Measurements from ENCODE around the gene PGPEP1. TPM values are rescaled to one million over a fixed set of nuclear protein-coding genes. Genes with fewer than 3 reads are reported as not detected.
"Not testable (repeated sequence)": the region's sequence is repeated elsewhere in the genome, so short reads cannot be mapped to it uniquely, and the experiment has no call there.

Gene PGPEP1
- total RNA-seq, 1 experiment from 2014 or later = 11.4 TPM

DNA sequence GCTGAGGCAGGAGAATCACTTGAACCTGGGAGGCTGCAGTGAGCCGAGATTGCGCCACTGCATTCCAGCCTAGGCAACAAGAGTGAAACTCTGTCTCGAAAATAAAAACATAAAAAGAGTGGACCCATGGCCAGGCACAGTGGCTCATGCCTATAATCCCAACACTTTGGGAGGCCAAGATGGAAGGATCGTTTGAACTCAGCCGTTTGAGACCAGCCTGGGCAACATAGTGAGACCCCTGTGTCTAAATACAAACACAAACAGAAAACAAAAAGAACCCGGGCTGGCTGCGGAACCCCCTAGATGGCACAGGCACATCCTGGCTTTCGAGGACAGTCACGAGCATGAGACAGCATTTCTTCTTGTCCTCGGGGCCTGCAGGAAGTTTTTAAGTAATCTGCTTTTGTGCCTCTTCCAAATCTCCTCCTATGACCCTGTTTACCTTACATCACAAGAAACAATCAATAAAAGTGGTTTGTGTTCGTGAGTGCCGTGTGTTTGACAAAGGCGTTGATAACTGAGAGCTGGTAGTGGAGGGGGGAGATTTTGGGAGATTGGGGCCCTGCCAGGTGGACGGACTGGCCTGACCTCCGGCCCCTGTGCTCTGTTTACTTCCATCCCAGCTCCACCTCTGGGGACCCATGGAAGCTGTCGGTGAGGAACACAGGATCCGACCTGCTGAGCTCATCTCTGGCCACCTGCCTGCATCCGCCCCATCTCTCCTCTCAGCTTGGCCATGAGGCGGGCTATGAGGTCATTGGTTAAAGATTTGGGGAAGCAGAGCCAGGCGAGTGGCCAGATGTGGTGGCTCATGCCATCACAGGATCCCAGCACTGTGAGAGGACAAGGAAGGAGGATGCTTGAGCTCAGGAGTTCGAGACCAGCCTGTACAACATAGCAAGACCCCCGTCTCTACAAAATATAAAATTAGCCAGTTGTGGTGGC is 39.7 kb downstream of the PGPEP1 start:
- Histone ChIP-seq H3K9me2 (replicated peaks; ENCODE audit: low read length) (no peaks in the 10 kb centered on the region), H3K9ac (ENCODE audit: low read length) (peak overlapping the region; percentile 38), H4K20me1 (ENCODE audit: low read length) (no peaks in the 10 kb centered on the region), H3K4me2 (ENCODE audit: low read length) (peak overlapping the region; percentile 17; the same call in 1 of the 2 replicates), H3K9me3 (ENCODE audit: low read length) (no peaks in the 10 kb centered on the region), H3K79me2 (ENCODE audit: low read length) (no peaks in the 10 kb centered on the region), H3K4me3 (ENCODE audit: low read length) (no peak overlapping the region), H2AFZ (ENCODE audit: low read length) (peak overlapping the region; percentile 37; the same call in 1 of the 2 replicates), H3K4me1 (ENCODE audit: insufficient read depth, low read length) (peaks cover 36% of the 10 kb centered on the region), H3F3A (ENCODE audit: low read length, unreplicated experiment) (no peaks in the 10 kb centered on the region), H3K36me3 (ENCODE audit: low read depth, low read length) (no peaks in the 10 kb centered on the region), H3K27ac (ENCODE audit: low read length) (peak overlapping the region; percentile 85), H3K27me3 (ENCODE audit: low read length) (no peaks in the 10 kb centered on the region)
- ChIA-PET POLR2A (ENCODE audit: unreplicated experiment) (interaction anchor here (0.6 to 1.2 kb wide), 6 partner anchors 8 to 100 kb away, joined by 3 to 6 read pairs (median 3); partner anchors contain the start of genes JUND and LSM4), CTCF (interaction anchor here (0.7 to 1.2 kb wide), 2 partner anchors 100 to 170 kb away, joined by 3 to 6 read pairs; no protein-coding TSS in a partner anchor)
- intact Hi-C loops (cut with micrococcal nuclease) = loop anchor here (2.0 kb wide), 1 partner anchor 15 kb away; no protein-coding TSS in a partner anchor
- DNase-seq = peak; percentile 94
- TSS peak; percentile 66 for BruUV-seq (replicated peaks)
- TF ChIP-seq EZH2phosphoT487 (IDR thresholded peaks at IDR 0.05; ENCODE audit: borderline replicate concordance, low read length) (no peak), EZH2 (IDR thresholded peaks at IDR 0.05; ENCODE audit: low read length, unreplicated experiment) (no peak)
- TF ChIP-seq, protein P1, sequence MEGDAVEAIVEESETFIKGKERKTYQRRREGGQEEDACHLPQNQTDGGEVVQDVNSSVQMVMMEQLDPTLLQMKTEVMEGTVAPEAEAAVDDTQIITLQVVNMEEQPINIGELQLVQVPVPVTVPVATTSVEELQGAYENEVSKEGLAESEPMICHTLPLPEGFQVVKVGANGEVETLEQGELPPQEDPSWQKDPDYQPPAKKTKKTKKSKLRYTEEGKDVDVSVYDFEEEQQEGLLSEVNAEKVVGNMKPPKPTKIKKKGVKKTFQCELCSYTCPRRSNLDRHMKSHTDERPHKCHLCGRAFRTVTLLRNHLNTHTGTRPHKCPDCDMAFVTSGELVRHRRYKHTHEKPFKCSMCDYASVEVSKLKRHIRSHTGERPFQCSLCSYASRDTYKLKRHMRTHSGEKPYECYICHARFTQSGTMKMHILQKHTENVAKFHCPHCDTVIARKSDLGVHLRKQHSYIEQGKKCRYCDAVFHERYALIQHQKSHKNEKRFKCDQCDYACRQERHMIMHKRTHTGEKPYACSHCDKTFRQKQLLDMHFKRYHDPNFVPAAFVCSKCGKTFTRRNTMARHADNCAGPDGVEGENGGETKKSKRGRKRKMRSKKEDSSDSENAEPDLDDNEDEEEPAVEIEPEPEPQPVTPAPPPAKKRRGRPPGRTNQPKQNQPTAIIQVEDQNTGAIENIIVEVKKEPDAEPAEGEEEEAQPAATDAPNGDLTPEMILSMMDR (conservative IDR thresholded peaks at IDR 0.05; ENCODE audit: low read depth, low read length) = no peak
- ATAC-seq = peak; percentile 92

- Histone ChIP-seq H3K9me2 (replicated peaks; ENCODE audit: low read length) (no peaks in the 10 kb centered on the region), H3K79me2 (ENCODE audit: low read length) (no peaks in the 10 kb centered on the region), H3K36me3 (ENCODE audit: low read depth, low read length) (no peaks in the 10 kb centered on the region), H3K4me2 (ENCODE audit: low read length) (peak overlapping the region; percentile 12; the same call in 1 of the 2 replicates), H3K4me1 (ENCODE audit: insufficient read depth, low read length) (peaks cover 40% of the 10 kb centered on the region), H3K4me3 (ENCODE audit: low read length) (no peak overlapping the region), H4K20me1 (ENCODE audit: low read length) (no peaks in the 10 kb centered on the region), H2AFZ (ENCODE audit: low read length) (no peak overlapping the region), H3K27me3 (ENCODE audit: low read length) (no peaks in the 10 kb centered on the region), H3K9me3 (ENCODE audit: low read length) (no peaks in the 10 kb centered on the region), H3K27ac (ENCODE audit: low read length) (peak overlapping the region; percentile 85), H3K9ac (ENCODE audit: low read length) (no peak overlapping the region; the same call in 1 of the 2 replicates), H3F3A (ENCODE audit: low read length, unreplicated experiment) (no peaks in the 10 kb centered on the region)
- TF ChIP-seq EZH2phosphoT487 (IDR thresholded peaks at IDR 0.05; ENCODE audit: borderline replicate concordance, low read length) = no peak
- TF ChIP-seq, protein P1 (conservative IDR thresholded peaks at IDR 0.05; ENCODE audit: low read depth, low read length) = no peak
- TF ChIP-seq EZH2 (IDR thresholded peaks at IDR 0.05; ENCODE audit: low read length, unreplicated experiment) = no peak
- DNase-seq (no peak), ATAC-seq (no peak)
- ChIA-PET CTCF (interaction anchor here (1.2 kb wide), 1 partner anchor 101 kb away, joined by 6 read pairs; no protein-coding TSS in a partner anchor), POLR2A (ENCODE audit: unreplicated experiment) (interaction anchor here (0.6 to 1.2 kb wide), 3 partner anchors 10 to 101 kb away, joined by 3 to 6 read pairs (median 3); no protein-coding TSS in a partner anchor)
- intact Hi-C loops (cut with micrococcal nuclease) = loop anchor here (2.0 kb wide), 1 partner anchor 16 kb away; no protein-coding TSS in a partner anchor
- BruUV-seq (replicated peaks) = TSS peak; percentile 5
Observed at GRCh38 chr19:18380843-18381242, 40.4 kb downstream of the PGPEP1 start.

DNA sequence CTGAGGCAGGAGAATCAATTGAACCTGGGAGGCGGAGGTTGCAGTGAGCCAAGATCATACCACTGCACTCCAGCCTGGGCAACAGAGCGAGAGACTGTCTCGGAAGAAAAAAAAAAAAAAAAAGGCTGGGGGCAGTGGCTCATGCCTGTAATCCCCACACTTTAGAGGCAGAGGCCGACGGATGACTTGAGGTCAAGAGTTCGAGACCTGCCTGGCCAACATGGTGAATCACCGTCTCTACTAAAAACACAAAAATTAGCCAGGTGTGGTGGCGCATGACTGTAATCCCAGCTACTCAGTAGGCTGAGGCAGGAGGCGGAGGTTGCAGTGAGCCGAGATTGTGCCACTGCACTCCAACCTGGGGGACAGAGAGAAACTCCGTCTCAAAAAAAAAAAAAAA is 43.2 kb downstream of the PGPEP1 start:
- POLR2A ChIA-PET (ENCODE audit: unreplicated experiment); BruUV-seq (replicated peaks); CTCF ChIA-PET: not testable (repeated sequence)

More for the DNA sequence above, 43.2 kb downstream of the PGPEP1 start:
- H3K9me2 ChIP-seq (replicated peaks; ENCODE audit: low read length); intact Hi-C loops (cut with micrococcal nuclease); H3K27ac ChIP-seq (ENCODE audit: low read length); H3F3A ChIP-seq (ENCODE audit: low read length, unreplicated experiment); ATAC-seq; H3K27me3 ChIP-seq (ENCODE audit: low read length); H3K79me2 ChIP-seq (ENCODE audit: low read length); H3K36me3 ChIP-seq (ENCODE audit: low read depth, low read length); H3K9ac ChIP-seq (ENCODE audit: low read length); H3K9me3 ChIP-seq (ENCODE audit: low read length); H3K4me2 ChIP-seq (ENCODE audit: low read length); H3K4me3 ChIP-seq (ENCODE audit: low read length); H4K20me1 ChIP-seq (ENCODE audit: low read length); H2AFZ ChIP-seq (ENCODE audit: low read length); DNase-seq: not testable (repeated sequence)
- H3K4me1 ChIP-seq (ENCODE audit: insufficient read depth, low read length) = peaks cover 23% of the 10 kb centered on the region
